Measurements from ENCODE around the gene CHMP5. TPM values are rescaled to one million over a fixed set of nuclear protein-coding genes. Genes with fewer than 3 reads are reported as not detected.

Gene CHMP5
- total RNA-seq, 4 donors from 2014 or later = 43.7 to 60.3 (median 50.7) TPM

DNA sequence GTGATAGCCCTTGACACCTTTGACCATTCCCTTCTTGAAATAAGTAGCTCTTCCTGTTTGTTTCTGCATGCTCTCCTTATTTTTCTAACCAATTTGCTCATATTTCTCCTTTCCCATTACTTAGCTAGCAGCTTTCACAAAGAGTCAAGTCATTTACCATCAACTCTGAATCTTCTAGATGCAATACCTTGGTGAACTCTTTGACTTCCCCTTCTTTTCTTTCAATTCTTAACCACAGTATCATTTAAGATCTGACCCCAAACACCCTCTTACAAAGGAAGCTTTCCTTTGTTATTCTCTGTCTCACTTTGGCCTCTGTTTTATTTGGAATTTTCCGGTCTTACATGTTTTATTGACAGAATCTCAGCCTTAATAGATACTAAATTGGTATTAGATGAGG is 39.5 kb downstream of the CHMP5 start:
- no peak for DNase-seq (ENCODE audit: low spot score in 2 of 2)
- 94% methylated on average over 1 of the region's 1 CpG for WGBS
- peaks cover 96% of the 10 kb centered on the region for H3K36me3 ChIP-seq

DNA sequence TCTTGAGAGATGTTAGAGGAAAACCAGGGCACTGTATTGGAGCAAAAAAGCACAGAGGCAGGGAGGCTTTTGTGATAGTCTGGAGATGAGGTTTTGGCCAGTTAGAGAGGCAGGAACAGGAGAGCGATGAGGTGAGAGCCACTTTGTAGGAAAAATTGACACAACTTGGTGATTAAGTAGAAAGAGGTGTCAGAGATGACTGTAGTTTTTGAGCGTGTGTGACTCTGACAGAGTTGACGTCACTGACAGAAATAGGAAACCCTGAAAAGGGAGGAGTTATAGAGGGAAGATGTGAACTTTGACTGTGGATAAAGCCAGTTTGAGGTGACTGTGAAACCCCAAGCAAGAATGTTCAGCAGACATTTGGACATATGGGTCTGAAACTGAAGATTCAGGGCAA is 41.2 kb downstream of the CHMP5 start:
- H3K27ac ChIP-seq = no peak overlapping the region
- H3K4me3 ChIP-seq = no peak overlapping the region
- DNase-seq (ENCODE audit: low spot score in 2 of 2) = no peak
- no peaks in the 10 kb centered on the region for H3K27me3 ChIP-seq
- 86% methylated on average over 3 of the region's 3 CpGs for WGBS
- no peaks in the 10 kb centered on the region for H3K9me3 ChIP-seq
- no peaks in the 10 kb centered on the region for H3K4me1 ChIP-seq
- peaks cover 100% of the 10 kb centered on the region for H3K36me3 ChIP-seq
- TF ChIP-seq POLR2AphosphoS5 (IDR thresholded peaks at IDR 0.05) (no peak), POLR2A (IDR thresholded peaks at IDR 0.05) (no peak), EP300 (IDR thresholded peaks at IDR 0.05) (no peak), CTCF (IDR thresholded peaks at IDR 0.05) (no peak)

More for the DNA sequence above, 39.5 kb downstream of the CHMP5 start:
- no peaks in the 10 kb centered on the region for H3K9me3 ChIP-seq
- no peaks in the 10 kb centered on the region for H3K27me3 ChIP-seq
- TF ChIP-seq EP300 (IDR thresholded peaks at IDR 0.05) (no peak), POLR2A (IDR thresholded peaks at IDR 0.05) (no peak), POLR2AphosphoS5 (IDR thresholded peaks at IDR 0.05) (no peak), CTCF (IDR thresholded peaks at IDR 0.05) (no peak)
- H3K27ac ChIP-seq = no peak overlapping the region
- no peak overlapping the region for H3K4me3 ChIP-seq
- peaks cover 7% of the 10 kb centered on the region for H3K4me1 ChIP-seq

DNA sequence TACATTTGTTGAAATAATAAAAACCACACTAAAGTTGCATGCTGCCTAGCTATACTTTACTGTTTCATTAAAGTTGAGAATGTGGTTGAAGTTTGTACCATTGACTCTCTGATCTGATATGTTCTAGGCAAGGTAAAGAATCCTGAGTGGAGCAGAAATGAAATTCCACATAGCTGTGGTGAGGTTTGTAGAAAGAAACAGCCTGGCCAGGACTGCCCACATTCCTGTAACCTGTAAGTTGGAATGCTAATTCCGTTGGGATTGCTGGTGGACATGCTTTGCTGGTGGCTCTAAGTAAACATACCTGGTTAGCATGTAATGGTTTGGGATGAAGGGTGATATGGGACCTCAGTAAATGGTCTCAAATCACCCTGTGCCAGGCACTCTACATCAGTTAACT is 42.2 kb downstream of the CHMP5 start:
- H3K27me3 ChIP-seq = no peaks in the 10 kb centered on the region
- DNase-seq (ENCODE audit: low spot score in 2 of 2) = no peak
- no peak overlapping the region for H3K27ac ChIP-seq
- TF ChIP-seq POLR2AphosphoS5 (IDR thresholded peaks at IDR 0.05) (no peak), CTCF (IDR thresholded peaks at IDR 0.05) (no peak), EP300 (IDR thresholded peaks at IDR 0.05) (no peak), POLR2A (IDR thresholded peaks at IDR 0.05) (no peak)
- peaks cover 100% of the 10 kb centered on the region for H3K36me3 ChIP-seq
- no peaks in the 10 kb centered on the region for H3K9me3 ChIP-seq
- WGBS = 85% methylated on average over 1 of the region's 1 CpG
- H3K4me3 ChIP-seq = no peak overlapping the region
- H3K4me1 ChIP-seq = no peaks in the 10 kb centered on the region

DNA sequence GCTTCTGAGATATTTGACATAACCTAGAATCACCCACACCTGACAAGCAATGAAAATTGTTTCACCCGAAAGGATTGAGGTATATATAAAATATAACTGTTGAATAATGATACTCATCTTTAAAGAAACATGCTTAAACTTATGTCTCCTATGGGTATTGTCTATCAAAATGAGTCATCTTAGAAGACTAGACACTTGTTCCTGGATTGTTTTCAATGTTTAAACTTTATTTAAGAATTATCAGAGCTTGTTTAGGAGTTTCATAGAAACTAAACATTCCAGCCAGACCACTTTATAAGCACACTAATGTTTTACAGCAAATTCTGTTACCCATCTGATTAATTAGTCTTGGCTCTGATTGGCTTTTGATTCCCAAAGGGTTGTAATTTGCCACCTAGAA is 45.1 kb downstream of the CHMP5 start:
- TF ChIP-seq EP300 (IDR thresholded peaks at IDR 0.05) (no peak), CTCF (IDR thresholded peaks at IDR 0.05) (no peak), POLR2A (IDR thresholded peaks at IDR 0.05) (no peak), POLR2AphosphoS5 (IDR thresholded peaks at IDR 0.05) (no peak)
- DNase-seq (ENCODE audit: low spot score in 2 of 2) = no peak
- Histone ChIP-seq H3K27me3 (no peaks in the 10 kb centered on the region), H3K4me3 (no peak overlapping the region), H3K9me3 (no peaks in the 10 kb centered on the region), H3K36me3 (peaks cover 100% of the 10 kb centered on the region), H3K4me1 (no peaks in the 10 kb centered on the region), H3K27ac (no peak overlapping the region)
- 68% methylated on average over 1 of the region's 1 CpG for WGBS

- no peaks in the 10 kb centered on the region for H3K4me1 ChIP-seq
- 89% methylated on average over 2 of the region's 2 CpGs for WGBS
- no peaks in the 10 kb centered on the region for H3K9me3 ChIP-seq
- TF ChIP-seq EP300 (IDR thresholded peaks at IDR 0.05) (no peak), POLR2AphosphoS5 (IDR thresholded peaks at IDR 0.05) (no peak), POLR2A (IDR thresholded peaks at IDR 0.05) (no peak), CTCF (IDR thresholded peaks at IDR 0.05) (no peak)
- no peaks in the 10 kb centered on the region for H3K27me3 ChIP-seq
- DNase-seq (ENCODE audit: low spot score in 2 of 2) = no peak
- H3K27ac ChIP-seq = no peak overlapping the region
- no peak overlapping the region for H3K4me3 ChIP-seq
- H3K36me3 ChIP-seq = peaks cover 98% of the 10 kb centered on the region
Observed at GRCh38 chr9:33310748-33311147, 45.9 kb downstream of the CHMP5 start.

All from suprapubic skin (tissue), 4 donors.